Activated gamma-delta T cell treated with Interleukin-2 at 50 U/mL for 16 hours (primary cell): ENCODE measurements around the gene ZFAND3.

Experiments
- DNase-seq: peaks from one replicate; pipeline ENCODE4 v3.0.0-alpha.2; 2020

ZFAND3 gene

DNA sequence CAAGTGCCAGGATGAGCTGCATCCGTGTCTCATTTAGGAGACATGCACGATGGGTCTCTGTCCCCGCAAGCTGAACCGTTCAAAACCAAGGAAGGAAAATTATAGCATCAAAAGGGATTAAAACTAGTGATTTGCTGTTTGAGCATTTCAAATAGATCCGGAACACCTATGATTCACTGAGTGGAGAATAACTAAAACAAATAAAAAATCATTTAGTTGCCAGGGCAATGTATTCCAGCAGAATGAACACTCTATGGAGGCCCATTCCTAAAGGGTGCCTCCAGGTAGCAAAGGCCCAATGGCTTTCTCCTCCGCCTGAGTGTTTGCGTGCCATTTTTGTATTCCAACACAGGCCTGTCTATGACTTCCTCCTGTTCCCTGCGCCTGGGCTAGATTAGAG is 354.8 kb downstream of the ZFAND3 start:
- no peak for DNase-seq

DNA sequence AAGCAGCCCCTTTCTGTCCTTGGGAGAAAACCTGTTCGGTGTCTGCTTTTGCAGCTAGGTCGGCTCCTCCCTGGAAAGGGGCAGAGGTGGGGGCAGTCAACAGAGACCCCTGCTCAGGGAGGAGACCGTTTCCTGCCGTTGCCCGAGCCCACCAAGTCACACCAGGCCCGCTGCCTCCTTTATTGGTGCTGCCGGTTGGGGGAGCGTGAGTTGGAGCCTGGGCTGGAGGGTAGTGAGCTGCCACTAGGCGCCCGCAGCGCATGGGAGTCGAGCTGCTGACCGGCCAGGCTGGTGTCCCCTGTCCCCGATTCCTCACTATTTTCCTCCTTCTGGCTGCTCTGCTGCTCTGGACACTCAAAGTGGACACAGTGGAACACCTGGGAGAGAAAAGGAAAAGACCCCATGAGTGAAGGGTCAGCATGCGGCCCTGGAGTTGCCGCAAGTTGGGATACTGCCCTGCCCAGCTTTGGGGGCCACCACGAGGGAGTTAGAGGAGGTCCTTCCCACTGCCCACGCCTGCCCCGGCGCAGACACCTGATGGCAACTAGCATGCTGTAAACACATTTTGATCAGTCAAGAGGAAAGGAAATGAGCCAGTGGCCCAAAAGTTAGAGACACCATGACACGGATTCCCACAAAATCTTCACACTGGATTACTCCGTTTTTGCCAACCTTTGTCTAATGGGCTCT is 355.4 kb downstream of the ZFAND3 start:
- no peak for DNase-seq

DNA sequence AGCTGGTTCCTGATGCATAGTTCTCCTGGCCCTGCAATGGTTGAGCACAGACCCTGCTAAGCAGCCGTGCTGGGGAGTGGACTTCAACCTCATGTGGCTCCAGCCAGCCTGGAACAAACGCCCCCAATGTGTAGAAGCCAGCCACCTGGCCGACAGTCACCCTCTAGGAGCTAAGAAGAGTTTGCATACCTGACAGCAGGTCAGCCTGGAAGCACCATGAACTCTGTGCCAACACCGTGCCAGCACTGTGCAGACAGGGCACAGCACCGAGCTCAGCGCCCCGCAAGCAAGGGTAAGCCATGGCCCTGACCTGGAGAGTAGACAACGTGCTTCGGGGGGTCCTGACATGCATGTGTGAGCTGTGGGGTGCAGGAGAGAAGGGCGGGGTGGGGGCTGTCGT is 356.3 kb downstream of the ZFAND3 start:
- DNase-seq, result no peak

DNA sequence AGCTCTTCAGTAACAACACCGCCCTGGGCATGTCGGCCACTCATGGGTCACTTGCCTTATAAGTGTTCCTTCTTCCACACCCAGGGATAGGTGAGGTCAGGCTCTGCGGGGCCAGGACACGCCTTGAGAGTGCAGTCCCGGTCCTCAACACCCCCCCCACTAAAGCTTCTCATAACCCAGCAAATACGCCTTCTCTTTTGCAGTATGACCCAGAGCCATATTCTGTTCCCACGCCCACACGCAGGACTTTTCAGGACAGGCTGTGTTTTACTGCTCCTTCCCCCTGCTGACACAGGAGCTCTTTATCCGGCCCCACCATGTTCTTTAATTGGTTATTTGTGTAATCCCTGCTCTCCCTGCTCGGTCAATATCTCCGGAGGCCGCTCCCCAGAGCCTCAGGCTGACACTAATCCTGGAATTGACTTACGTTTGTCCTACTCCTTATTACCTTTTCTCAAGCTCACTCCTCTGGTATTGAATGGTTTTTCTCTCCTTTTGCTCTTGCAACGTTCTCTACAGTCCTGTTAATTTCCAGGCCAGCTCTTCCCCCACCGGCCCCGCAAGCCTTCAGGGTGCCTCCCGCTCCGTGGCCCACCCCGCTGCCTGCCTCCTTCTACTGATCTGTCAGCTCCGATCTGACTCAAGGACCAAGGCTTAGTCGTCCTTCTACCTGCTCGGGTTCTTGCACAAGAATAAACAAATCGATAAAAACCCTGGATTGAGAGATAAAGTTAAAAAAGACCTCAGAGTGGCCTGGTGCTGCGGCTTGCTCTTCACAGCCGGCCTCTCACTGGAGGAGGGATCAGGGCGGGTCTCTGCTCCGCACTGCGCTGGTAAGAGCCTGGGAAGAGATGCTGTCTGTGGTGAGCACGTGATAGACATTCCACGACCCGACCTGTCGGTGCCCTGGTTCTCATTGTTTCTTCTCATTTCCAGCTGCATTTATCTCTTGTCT is 357.5 kb downstream of the ZFAND3 start:
- DNase-seq, result no peak

DNA sequence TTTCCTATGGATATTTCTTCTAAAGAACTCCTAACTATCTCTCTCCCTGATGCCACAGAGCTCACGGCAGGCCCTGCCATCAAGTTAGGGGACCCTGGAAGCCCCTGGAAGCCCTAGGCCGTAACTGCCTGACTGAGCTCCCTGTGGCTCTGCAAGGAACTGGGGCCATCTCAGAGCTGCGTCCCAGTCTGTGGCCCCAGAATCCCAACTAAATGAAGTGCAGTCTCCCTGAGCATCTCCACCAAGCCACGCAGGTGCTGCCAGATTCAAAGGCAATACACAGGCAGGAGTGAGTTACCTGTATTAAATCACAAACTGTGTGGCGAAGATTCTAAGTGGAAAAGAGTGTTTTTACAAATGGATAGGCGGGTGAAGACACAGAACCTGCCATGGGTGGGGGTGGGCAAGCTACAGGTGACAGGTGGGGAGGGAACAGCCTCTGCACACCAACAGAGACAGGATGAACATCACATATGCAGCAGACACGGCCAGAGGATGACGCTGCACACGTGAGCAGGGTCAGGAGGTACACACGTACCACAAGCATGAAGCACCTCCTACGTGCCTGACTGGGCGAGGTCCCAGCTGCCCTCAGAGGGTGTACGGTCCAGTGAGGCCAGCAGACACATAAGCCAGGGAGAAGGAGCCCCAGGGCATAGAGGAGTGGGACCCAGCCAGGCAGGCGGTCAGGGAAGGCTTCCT is 358.5 kb downstream of the ZFAND3 start:
- no peak for DNase-seq

DNA sequence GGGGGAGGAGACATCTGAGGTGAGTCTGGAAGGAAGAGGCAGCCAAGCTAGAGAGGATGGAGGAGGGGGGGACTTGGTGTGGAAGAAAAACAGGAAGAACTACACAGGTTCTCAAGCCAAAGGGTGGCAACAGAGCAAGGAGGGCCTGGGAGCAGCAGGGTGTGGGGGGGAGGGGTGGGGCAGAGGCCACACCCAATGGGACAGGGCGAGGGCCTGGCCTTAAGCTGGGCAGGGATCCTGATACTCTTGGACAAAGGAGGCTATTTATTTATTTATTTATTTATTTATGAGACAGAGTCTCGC is 359.0 kb downstream of the ZFAND3 start:
- DNase-seq, result no peak

DNA sequence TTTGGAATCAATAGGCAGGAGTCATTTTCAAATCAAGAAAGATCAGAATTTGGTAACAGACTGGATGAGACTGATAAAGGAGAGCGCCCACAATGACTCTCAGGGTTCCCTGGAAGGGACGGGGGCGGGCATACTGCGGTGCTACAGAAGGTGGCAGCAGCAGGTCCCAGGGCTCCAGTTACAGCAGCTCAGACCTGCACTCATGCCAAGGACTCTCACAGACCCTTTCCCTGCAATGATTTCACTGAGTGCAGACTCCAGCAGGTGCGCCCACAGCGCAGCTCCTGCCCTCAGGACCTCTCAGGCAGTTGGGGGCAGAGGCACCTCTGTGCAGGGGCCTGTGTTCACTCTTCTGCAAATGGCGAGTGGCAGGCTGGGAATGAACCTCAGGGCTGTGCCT is 359.8 kb downstream of the ZFAND3 start:
- DNase-seq, result no peak

DNA sequence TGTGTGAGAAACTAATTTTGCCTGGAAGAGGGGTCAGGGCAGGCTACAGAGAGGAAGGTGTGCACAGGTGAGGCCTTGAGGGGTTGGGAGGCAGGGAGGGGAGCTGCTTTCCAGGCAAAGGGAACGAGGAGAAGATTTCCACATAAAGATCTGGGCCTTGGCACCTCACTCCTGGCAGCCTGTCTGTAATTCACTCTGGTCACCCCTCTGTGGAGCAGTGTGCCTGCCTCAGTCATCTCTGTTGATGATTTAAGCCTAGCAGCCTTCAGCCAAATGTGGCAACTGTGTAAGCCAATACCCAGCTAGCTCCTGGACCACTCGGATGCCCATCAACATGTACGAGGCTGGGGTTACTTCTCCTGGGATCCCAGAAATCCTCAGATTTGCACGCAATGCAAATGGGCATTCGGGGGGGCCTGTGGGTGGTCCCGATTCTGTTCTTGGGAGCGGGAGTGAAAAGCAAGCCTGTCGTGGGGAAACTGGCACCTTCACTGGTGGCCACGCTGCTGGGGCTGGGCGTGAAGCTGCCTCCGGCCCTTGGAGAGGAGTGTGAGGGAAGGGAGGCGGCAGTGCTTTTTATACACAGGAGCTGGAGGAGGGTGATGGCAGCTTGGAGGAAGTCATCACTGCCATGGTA is 360.4 kb downstream of the ZFAND3 start:
- DNase-seq, result no peak

DNA sequence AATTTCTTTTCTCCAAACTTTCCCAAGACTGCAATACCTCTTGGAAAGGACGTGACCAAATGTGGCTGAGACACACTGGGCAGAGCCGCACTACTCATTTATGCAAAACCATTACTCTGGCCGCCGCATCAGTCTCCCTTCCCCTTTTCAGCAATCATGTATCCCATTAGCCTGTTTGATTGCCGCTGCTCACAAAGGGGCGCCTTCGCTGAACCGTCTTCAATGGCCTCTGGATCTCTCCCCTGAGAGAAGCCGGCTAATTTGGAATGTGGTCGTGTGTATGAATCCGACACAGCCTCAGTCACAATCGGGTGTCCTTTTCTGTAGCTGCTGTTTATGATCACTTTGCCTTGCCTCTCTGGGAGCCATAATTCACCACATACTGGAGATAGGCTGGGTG is 361.1 kb downstream of the ZFAND3 start:
- no peak for DNase-seq

DNA sequence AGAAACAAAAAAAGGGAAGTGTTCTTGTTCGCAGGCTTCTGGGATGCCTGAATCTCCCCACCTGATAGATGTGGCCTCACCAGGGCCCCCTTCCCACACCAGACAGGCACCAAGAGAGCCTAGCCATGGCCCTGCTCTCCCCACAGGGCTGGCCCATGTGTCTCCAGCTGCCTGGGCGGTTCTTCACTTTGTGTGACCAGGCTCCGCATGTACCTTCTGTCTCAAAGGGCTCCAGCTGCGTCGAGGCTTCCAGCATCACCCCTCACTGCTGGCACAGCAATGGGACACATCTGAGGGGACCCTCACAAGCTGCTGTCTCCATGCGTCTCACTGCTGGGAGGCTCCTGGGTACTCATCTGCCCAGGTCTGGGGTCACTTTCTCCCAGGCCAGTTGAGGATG is 362.9 kb downstream of the ZFAND3 start:
- DNase-seq, result no peak

DNA sequence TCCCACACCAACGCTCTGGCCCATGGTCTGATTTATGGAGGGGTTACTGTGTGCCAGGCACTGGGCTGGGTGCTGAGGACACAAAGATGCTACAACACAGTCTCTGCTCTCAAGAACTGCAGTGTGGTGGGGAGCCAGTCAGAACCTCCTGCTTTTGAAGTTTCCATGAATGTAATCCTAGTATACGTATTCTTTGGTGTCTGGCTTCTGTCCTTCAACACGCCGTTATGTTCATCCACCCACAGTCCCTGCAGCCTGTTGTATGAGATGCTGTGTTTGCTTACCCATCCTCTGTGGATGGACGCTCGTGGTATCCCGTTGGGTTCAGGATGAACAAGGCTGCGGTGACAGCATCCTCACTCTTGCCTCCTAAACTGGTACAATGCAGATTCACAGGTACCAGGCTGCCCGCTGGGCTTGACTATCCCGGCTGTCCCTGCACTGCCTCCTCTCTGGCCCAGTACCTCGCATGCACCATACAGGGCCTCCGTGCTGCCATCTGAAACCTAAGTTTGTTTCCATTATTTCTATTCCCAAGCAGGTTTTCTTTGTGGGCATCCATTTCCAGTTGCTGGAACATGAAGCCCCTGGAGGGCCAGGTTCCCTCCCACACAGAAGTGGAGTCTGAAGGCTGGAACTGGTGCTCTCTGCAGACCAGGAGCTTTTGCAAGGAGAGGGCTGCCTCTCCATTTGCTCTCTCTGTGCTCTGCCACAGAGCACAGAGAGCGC is 364.5 kb downstream of the ZFAND3 start:
- no peak for DNase-seq

DNA sequence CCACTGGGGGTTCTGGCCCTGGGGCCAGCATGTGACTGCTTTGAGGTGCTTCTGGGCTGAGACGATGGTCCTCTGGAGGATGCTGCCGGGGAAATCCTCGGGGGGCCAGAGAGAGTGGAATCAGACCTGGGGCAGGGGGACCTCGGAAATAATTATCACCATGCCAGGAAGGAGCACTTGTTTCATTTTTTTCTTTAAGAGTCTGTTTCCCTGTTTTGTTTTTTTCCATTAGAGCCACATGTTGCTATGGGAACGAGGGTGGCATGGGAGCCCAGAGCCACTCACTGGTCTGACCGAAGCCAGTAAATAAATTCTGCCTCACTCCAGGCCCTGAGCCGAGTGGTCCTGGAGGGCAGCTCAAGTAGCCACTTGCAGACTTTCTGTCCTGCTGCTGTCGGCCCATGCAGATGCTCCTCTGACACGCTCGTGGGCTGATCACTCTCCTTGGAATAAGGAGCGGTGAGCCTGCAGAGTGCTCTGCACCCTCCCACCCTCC is 365.1 kb downstream of the ZFAND3 start:
- no peak for DNase-seq

DNA sequence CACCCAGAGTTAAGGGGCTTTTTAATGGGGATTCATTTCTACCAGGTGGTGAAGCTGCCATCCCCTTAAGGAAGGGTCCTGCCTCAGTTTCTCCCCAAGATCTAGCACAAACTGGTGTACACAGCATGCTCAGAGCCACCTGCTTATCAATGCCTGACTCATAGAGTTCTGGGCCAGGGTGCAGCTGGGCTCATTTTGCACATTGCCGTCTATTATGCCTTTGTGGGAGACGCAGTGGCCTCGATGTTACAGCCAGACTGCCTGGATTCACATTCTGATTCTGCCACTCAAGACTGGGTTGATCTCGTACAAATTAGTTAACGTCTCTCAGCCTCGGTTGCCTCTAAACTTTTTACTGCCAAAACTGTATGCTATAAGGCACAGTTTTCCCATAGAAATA is 365.7 kb downstream of the ZFAND3 start:
- DNase-seq, result no peak

DNA sequence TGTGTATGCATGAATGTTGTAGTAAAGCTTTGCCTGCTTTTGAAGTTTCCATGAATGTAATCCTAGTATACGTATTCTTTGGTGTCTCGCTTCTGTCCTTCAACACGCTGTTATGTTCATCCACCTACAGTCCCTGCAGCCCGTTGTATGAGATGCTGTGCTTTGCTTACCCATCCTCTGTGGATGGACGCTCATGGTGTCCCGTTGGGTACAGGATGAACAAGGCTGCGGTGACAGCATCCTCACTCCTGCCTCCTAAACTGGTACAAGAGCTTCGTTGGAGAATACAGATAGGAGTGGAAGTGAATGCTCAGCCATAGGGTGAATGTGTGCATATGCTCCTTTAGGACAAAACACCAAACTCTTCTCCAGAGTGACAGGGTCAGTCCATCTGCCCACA is 366.2 kb downstream of the ZFAND3 start:
- DNase-seq, result no peak

DNA sequence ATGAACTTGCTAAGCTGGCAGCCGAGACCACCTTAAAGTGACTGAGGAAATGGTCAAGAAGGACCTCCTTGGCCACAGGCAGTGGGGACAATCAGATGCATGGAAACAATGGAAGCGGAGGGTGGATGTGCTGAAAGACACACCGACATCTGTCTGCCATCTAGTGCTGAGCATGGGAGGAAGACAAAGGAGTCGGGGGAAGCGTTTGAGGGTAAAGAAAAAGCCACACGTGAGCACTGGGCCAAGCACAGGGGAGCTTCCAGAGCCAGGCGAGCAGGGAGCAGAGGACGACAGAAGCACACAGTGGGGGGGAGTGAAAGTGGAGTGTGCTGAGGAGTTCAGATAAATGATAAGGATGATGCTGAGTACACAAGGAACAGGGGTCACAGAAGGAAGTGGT is 367.8 kb downstream of the ZFAND3 start:
- no peak for DNase-seq

DNA sequence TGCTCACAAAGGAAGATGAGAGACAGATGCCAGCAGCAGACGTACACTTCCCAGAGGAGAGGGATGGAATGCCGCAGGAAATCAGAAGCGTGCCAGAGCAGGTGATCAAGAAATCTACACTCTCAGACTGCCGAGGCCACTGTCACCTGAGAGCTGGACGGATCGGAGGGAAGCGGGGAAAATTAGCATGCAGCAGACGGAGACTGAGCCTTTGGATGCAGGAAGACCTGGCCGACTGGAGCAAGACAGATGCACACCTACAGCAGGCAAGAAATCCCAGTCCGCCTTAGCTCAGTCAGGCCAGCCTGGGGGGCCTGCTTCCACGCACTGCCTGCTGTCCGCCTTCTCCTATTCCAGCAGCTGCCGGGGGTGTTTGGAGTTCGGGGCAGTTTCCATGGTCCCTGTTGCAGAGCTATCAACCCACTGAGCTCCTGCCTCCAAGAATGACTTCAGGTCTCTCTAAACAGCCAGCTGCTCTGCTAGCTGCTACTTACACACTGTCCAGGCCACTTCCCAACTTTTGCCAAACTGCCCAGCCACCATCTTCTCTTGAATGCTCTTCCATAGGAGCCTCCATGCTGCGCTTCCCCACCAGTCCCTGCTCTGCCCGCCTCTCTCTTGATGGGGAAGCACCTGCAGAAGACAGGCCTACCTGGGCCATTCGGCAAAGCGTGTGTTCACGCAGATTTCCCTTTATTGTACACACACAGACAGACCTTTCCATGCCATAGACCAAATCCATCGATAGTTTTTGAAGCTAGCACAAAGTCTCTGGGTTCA is 368.5 kb downstream of the ZFAND3 start:
- no peak for DNase-seq

DNA sequence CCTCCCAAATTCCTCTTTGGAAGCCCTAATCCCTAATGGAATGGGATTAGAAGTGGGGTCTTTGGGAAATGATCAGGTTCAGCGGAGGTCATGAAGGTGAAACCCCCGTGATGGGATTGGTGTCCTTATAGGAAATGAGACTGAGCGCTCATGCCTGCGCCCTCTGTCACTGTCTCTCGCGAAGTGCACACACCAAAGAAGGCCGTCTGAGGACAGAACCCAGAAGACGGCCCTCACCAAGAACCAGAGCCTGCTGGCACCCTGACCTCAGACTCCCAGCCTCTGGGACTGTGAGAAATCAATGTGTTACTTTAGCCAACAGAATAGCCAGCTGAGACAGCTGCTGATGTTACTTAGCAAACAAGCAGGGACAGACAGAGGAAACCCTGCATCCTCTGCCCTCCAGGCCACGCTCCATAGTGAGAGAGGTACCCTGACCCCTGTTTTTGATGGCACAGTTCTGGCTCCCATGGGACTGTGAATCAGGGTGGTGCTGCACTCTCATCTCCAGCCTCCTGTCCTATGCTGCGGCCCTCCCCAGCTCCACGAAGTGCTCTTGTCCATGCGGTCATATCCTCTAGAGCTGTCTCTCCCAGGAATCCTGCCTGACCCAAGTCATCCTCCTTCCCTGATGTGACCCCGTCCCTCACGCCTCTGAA is 369.3 kb downstream of the ZFAND3 start:
- no peak for DNase-seq

DNA sequence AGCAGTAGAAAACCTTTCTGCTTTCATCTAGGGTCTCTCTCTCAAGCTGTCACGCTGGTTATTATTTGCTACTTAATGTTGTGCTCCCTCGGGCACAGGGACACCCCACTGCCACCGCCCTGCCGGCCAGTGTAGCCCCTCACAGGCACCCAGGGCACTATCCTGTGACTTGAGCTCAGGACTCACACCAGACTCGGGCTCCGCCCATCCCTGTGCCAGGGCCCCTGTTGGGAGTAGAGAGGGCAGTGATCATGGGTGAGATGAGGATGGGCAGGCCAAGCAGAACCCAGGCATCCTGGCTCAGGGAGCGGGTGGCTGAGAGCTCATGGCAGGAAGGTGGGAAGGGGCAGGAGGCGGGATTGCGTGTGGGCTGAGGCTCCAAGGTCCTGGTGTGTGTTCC is 371.9 kb downstream of the ZFAND3 start:
- no peak for DNase-seq

DNA sequence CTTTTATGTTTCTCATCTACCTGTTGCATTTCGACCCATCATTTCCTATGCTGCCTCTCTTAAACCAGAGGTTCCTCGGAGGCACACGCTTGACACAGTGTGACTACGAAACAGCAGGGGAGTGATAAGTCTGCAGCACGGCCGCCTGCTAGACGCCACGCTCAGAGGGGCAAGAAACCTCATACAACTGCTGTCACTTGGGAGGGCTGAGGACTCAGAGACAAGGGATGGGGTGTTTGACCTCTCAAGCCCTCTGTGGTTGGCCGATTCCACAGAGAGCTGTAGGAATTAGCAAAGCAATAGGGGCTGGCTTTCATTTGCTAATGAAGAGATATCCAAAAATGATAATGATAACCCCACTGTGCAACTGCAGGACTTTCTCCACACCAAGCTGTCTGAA is 372.5 kb downstream of the ZFAND3 start:
- DNase-seq, result no peak

DNA sequence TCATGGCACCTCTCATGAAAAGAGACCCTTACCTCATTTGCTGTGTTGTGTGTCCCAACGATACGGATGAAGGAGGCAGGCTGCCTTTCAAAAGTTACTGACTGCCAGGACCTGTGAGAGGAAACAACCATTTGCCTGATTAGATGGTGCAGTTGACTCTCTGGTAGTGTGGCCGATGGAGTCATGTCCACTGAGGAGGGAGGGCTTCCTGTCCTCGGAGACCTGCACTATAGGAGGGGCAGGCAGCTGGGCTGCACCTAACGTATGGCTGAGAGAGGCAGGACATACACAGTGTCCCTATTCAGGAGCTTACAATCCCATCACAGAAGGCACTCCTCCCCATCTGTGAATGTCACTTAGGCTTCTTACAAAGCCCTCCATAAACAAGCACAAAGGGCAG is 373.0 kb downstream of the ZFAND3 start:
- DNase-seq, result no peak

DNA sequence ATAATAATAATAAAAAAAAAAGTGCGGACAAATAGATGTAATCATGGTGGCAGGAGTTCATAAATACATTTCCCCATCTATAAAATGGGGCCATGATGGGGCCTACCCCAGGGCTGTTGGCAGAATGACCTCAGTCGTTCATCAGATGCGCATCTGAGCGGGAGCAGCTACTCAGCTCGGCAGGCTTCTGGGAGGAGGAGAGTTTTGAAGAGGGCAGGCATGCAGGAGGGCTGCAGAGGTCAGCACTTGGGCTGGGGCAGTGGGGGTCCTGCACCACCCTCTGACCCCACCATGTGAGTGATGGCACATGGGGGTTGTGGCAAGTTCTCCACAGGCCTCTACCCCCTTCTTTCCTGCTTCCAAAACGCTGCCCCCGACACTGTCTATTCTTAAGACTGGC is 373.5 kb downstream of the ZFAND3 start:
- DNase-seq, result no peak
